Activated naive CD8-positive, alpha-beta T cell treated with anti-CD3 and anti-CD28 coated beads, Interleukin-2, amount 50 U/mL, for 24 hours (primary cell): ENCODE results near the gene SOX12.
A peak's percentile ranks its signal among the peaks of the same experiment; 100 is the strongest.

Experiments used
- ATAC-seq: fragments of 150-1000 bp; cut with Tn5 transposase; one replicate; pipeline ENCODE4 v1.10.0; 2021
- DNase-seq: peaks from one replicate; pipeline ENCODE4 v3.0.0; 2021
- H3K27ac Mint-ChIP-seq: one replicate; pipeline ENCODE4 v1.8.0; 2021; ENCODE audit warnings: mild to moderate bottlenecking, mixed read lengths
- H3K27me3 Mint-ChIP-seq: one replicate; pipeline ENCODE4 v1.8.0; 2021; ENCODE audit warnings: mixed read lengths
- H3K36me3 Mint-ChIP-seq: one replicate; pipeline ENCODE4 v1.8.0; 2021; ENCODE audit warnings: low read depth, mixed read lengths
- H3K4me1 Mint-ChIP-seq: one replicate; pipeline ENCODE4 v1.8.0; 2021; ENCODE audit warnings: mixed read lengths
- H3K4me3 Mint-ChIP-seq: one replicate; pipeline ENCODE4 v1.8.0; 2021; ENCODE audit warnings: mild to moderate bottlenecking, moderate library complexity, mixed read lengths
- H3K9me3 Mint-ChIP-seq: one replicate; pipeline ENCODE4 v1.8.0; 2021; ENCODE audit warnings: mixed read lengths

Gene SOX12

DNA sequence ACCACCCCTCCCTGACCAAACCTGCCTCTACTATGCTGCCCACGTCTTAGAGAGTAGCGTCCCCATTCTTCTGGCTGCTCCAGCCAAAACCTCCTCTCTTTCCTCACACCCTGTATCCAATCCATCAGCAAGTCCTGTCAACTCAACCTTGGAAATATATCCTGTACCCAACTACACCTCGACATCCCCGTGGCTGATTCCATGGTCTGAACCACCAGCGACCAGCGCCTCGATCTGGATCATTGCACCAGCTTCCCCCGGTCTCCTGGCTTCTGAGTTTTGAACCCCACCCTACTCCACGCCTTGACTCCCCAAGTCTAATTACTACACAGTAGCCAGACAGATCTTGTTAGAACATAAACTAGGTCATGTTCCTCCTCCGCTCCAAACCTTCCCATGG is 31.4 kb downstream of the SOX12 start:
- H3K9me3 Mint-ChIP-seq = no peaks in the 10 kb centered on the region
- H3K36me3 Mint-ChIP-seq = no peaks in the 10 kb centered on the region
- DNase-seq (no peak), ATAC-seq (no peak)
- H3K4me1 Mint-ChIP-seq = peaks cover 7% of the 10 kb centered on the region
- H3K4me3 Mint-ChIP-seq = no peak overlapping the region
- no peak overlapping the region for H3K27ac Mint-ChIP-seq
- peaks cover 3% of the 10 kb centered on the region for H3K27me3 Mint-ChIP-seq

DNA sequence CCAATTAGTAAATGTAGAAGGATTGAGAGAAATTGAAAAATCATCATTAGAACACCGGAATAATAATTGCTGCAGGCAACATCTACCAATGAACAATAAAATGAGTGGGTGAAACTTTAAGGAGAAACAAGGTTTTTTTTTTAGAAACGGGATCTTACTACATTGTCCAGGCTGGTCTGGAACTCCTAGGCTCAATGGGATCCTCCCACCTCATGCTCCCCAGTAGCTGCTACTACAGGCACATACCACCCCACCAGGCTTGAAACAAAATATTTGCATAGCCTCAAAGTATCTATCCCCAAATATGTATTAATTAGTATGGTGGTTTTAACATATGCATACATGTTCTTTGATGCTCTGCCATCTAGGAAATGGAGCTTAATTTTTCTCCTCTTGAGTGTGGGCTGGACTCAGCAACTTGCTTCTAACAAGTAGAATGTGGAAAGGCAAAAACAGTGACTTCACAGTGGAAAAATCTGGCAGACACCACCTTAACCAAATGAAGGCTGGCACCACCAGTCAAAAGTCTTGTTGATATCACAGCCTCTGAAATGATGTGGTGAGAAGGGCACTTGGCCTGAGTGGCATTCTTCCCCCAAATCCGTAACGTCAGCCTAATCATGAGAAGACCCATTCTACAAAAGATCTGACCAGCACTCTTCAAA is 33.7 kb downstream of the SOX12 start:
- no peaks in the 10 kb centered on the region for H3K36me3 Mint-ChIP-seq
- no peak overlapping the region for H3K27ac Mint-ChIP-seq
- H3K4me1 Mint-ChIP-seq = peaks cover 13% of the 10 kb centered on the region
- H3K9me3 Mint-ChIP-seq = no peaks in the 10 kb centered on the region
- peaks cover 3% of the 10 kb centered on the region for H3K27me3 Mint-ChIP-seq
- DNase-seq (no peak), ATAC-seq (no peak)
- H3K4me3 Mint-ChIP-seq = no peak overlapping the region

DNA sequence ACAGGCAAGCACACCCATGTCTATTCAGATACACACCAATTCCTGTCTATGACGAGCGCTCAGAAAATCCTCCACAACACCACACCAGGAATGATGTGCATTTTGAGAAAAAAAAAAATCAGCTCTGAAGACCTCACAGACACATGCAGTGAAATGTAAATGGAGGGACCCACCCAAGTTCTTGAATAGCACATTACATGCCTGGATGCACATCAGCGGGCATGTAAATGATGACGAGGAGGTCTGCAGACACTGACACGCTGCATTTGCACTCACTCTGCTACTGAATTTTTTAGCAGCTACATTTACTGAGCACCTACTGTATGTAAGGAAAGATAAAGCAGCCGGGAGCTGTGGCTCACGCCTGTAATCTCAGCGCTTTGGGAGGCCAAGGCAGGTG is 36.2 kb downstream of the SOX12 start:
- DNase-seq = no peak
- Mint-ChIP-seq H3K4me1 (peaks cover 28% of the 10 kb centered on the region), H3K9me3 (no peaks in the 10 kb centered on the region), H3K36me3 (no peaks in the 10 kb centered on the region), H3K27me3 (peaks cover 3% of the 10 kb centered on the region), H3K27ac (no peak overlapping the region), H3K4me3 (no peak overlapping the region)
- no peak for ATAC-seq

DNA sequence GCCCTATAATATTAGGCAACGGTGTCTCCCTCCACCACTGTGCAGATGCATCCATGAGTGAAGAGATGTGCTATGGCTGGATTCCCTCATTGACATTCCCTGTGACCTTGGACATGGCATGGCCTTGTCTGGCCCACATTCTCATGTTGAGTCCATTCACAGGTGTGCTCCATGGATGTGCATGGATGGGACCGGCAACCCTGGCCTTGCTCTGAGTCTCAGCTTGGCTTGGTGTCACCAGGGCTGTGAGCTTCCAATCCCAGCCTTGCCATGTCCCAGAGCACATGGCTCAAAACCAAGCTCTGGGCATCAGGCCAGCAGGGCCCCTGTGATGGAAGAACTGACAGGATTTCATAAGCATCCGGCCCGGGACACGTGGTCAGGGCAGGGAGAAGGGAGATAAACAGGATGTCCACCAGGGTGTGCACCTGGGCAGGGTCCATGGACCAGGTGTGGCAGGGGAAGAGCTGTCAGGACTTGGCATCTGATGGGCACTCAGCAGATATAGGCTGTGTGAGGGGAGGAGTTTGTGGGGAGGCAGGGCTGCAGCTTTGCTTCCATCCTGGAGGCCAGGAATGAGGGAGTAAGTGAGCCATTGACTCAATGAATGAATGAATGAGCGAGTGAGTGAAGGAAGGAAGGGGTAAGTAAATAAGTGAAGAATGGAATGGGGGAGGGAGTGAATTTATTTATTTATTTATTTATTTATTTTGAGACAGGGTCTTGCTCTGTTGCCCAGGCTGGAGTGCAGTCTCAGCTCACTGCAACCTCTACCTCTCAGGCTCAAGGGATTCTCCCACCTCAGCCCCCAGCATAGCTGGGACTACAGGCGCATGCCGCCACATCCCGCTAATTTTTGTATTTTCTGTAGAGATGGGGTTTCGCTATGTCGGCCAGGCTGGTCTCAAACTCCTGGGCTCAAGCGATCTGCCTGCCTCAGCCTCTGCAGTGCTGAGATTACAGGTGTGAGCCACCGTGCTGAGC is 37.2 kb downstream of the SOX12 start:
- Mint-ChIP-seq H3K4me3 (no peak overlapping the region), H3K36me3 (no peaks in the 10 kb centered on the region), H3K9me3 (no peaks in the 10 kb centered on the region), H3K27ac (peak overlapping the region; percentile 79), H3K4me1 (peaks cover 28% of the 10 kb centered on the region), H3K27me3 (peaks cover 6% of the 10 kb centered on the region)
- peak; percentile 73 for ATAC-seq
- peak; percentile 64 for DNase-seq

DNA sequence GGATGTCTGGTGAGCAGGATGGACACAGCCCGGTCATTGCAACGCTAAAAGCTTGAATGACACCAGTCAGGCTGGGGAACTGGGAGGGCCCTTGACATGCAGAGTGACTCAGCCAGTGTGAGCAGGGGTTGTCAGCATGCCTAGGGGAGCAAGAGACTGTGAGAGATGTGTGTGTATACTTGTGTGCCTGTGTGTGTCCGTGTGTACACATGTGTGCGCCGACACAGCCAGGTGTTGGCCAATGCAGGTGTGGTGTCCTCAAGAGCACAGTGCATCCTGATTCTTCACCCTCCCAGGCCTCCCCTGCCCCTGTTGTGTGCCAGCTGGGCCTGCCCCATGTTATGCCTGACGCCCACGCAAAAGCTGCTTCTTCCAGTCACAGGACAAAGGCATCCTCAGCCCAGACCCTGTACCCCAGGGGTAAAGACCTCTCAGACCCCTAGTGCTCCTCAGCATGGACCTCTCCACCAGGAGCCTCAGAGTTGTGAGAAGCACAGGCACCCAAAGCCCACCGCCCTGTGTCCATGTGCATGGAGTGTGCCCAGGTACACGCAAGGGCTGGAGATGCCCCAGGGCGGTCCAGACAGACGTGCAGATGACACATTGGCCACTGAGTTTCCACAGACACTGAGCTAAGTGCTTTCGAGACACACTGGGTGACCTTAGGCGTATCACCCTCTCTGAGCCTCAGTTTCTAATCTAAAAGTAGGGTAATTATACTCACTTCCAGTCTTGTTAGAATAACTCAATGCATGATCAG is 38.1 kb downstream of the SOX12 start:
- Mint-ChIP-seq H3K27ac (no peak overlapping the region), H3K4me1 (peaks cover 28% of the 10 kb centered on the region), H3K9me3 (no peaks in the 10 kb centered on the region), H3K27me3 (peaks cover 6% of the 10 kb centered on the region), H3K36me3 (no peaks in the 10 kb centered on the region), H3K4me3 (no peak overlapping the region)
- ATAC-seq (peak; percentile 27), DNase-seq (no peak)

DNA sequence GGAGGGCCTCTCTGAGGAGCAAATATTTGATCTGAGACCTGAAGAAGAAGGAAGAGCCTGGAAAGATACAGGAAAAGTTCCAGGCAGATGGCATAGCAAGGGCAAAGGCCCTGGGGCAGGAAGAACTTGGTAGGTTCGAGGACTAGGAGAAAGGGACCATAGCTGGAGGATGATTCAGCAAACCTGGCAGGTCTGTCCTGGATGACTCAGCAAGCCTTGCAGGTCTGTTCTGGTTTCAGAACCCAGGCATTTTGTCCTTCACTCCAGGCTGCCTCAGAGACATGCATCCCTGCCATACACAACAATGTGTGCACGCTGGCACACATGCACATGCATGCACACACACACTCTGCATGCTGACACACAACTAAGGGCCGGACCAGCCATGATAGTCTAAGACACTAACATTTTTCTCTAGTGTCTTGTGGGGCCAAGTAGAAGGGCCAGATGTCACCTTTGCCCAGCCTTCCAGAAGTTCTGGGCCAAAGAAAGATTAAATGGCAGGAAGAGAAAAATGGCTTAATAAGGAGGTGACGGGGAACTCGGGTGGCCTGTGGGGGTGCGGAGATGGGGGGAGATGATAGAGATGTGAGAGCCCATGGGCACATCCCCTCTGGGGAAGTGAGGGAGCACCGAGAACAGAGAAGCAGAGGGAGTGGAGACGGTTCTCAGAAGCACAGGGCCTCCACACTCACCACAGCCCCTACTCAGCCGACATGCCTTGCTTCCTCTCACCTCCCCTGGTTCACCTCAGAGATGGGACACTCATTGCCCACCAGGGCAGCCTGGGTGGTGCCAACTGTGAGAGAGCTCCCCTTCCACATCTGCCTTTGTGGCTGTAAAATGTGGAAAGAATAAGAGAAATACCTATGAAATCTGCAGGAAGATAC is 39.8 kb downstream of the SOX12 start:
- DNase-seq = no peak
- no peak for ATAC-seq
- no peaks in the 10 kb centered on the region for H3K36me3 Mint-ChIP-seq
- peaks cover 6% of the 10 kb centered on the region for H3K27me3 Mint-ChIP-seq
- no peaks in the 10 kb centered on the region for H3K9me3 Mint-ChIP-seq
- peaks cover 30% of the 10 kb centered on the region for H3K4me1 Mint-ChIP-seq
- H3K4me3 Mint-ChIP-seq = no peak overlapping the region
- no peak overlapping the region for H3K27ac Mint-ChIP-seq

DNA sequence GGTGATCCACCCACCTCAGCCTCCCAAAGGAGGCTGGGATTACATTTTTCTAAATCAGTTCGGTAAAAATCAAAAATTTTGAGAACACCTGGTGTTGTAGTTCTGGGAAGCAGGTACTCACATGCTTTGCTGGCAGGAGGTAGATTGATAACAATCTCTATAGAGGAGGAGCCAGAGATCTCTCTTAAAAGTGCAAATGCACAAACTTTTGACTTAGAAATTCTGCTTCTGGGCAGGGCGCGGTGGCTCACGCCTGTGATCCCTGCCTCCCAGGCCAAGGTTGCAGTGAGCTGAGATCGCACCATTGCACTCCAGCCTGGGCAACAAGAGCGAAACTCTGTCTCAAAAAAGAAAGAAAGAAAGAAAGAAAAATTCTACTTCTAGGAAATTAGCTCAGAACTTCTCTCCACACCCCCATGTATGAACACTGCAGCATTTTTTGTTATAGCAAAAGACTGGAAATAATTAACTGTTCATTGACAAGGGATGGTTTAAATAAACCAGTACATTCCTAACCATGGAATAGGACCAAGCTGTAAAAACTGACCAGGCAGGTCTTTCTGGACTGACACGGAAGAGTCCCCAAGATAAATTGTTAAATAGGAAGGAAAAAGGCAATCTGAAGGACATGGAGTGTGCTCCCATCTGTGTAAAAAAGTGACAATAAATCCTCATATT is 40.8 kb downstream of the SOX12 start:
- Mint-ChIP-seq H3K27ac (no peak overlapping the region), H3K4me3 (no peak overlapping the region), H3K36me3 (no peaks in the 10 kb centered on the region), H3K9me3 (no peaks in the 10 kb centered on the region), H3K4me1 (peaks cover 32% of the 10 kb centered on the region), H3K27me3 (peaks cover 6% of the 10 kb centered on the region)
- ATAC-seq (no peak), DNase-seq (no peak)

DNA sequence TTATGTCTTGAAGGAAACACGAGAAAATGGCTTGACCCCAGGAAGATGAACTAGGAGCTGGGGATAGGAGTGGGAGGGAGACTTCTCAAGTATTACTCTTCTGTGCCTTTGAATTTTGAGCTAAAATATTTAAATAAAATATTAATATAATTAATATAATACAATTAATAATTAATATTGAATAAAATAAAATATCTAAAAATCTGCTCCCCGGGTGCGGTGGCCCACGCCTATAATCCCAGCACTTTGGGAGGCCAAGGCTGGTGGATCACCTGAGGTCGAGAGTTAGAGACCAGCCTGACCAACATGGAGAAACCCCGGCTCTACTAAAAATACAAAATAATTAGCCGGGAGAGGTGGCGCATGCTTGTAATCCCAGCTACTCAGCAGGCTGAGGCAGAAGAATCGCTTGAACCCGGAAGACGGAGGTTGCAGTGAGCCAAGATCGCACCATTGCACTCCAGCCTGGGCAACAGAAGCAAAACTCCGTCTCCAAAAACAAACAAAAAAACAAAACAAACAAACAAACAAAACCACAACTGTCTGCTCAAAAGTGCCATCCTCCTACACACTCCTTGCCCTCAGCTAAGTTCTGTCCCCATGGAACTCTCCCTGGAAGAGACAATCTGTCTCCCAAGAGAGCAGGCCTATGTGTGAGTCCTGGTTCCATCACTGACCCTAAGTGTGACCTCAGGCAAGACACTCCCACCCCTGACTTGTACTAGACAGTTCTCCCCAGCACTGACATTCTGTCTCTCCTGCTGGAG is 41.5 kb downstream of the SOX12 start:
- H3K36me3 Mint-ChIP-seq = no peaks in the 10 kb centered on the region
- H3K4me1 Mint-ChIP-seq = peaks cover 33% of the 10 kb centered on the region
- no peak overlapping the region for H3K4me3 Mint-ChIP-seq
- ATAC-seq (no peak), DNase-seq (no peak)
- H3K27ac Mint-ChIP-seq = no peak overlapping the region
- no peaks in the 10 kb centered on the region for H3K9me3 Mint-ChIP-seq
- H3K27me3 Mint-ChIP-seq = peaks cover 6% of the 10 kb centered on the region

DNA sequence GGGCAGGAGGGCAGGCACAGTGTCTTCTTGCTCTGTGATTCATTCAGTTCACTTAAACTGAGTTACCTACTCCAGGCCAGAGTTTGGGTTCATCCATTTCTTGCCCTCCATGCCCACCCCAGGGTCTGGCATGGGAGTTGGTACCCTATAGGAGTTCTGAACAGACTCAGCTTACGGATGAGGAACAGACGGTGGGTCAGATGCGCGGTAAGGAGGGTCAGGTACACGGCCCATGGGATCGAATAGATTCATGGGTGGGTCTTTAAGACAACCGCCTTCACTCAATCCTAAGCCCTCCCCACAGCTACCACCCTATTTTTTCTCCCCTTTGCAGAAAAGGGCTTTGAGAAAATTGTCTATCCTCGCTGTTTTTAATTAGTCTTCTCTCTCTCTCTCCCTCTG is 42.1 kb downstream of the SOX12 start:
- DNase-seq (no peak), ATAC-seq (no peak)
- H3K27me3 Mint-ChIP-seq = peaks cover 6% of the 10 kb centered on the region
- H3K4me1 Mint-ChIP-seq = peaks cover 35% of the 10 kb centered on the region
- H3K36me3 Mint-ChIP-seq = no peaks in the 10 kb centered on the region
- no peak overlapping the region for H3K27ac Mint-ChIP-seq
- no peak overlapping the region for H3K4me3 Mint-ChIP-seq
- H3K9me3 Mint-ChIP-seq = no peaks in the 10 kb centered on the region

DNA sequence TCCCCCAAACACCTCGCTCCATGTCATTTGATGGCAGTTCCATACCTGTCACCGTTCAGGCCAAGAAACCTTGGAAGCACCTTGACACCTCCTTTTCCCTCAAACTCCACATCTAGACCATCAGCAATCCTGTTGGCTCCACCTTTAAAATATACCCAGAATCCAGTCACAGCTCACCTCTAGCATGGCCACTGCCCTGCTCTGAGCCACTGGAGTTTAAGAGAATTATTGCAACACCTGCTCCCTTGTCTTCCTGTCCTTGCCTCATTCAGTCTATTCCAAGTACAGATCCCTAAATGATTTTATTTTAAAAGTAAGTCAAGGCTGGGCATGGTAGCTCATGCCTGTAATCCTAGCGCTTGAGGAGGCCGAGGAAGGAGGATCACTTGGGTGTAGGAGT is 43.6 kb downstream of the SOX12 start:
- DNase-seq (no peak), ATAC-seq (no peak)
- no peaks in the 10 kb centered on the region for H3K9me3 Mint-ChIP-seq
- H3K36me3 Mint-ChIP-seq = no peaks in the 10 kb centered on the region
- H3K27me3 Mint-ChIP-seq = peaks cover 6% of the 10 kb centered on the region
- peaks cover 44% of the 10 kb centered on the region for H3K4me1 Mint-ChIP-seq
- no peak overlapping the region for H3K4me3 Mint-ChIP-seq
- H3K27ac Mint-ChIP-seq = no peak overlapping the region

DNA sequence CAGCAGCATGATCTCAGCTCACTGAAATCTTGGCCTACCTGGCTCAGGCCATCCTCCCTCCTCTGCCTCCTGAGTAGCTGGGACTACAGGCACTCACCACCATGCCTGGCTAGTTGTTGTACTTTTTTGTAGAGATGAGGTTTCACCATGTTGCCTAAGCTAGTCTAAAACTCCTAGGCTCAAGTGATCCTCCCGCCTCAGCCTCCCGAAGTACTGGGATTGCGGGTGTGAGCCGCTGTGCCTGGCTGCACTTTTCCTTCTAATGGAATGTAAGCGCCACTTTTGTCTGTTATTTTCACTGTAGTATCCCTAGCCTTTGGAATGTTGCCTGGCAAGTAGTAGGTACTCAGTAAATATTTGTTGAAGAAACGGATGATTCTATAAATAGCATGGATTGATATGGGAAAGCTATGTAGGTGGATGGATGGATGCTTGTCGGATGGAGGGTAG is 44.8 kb downstream of the SOX12 start:
- Mint-ChIP-seq H3K4me3 (no peak overlapping the region), H3K36me3 (no peaks in the 10 kb centered on the region), H3K9me3 (no peaks in the 10 kb centered on the region), H3K4me1 (peaks cover 39% of the 10 kb centered on the region), H3K27ac (no peak overlapping the region), H3K27me3 (peaks cover 6% of the 10 kb centered on the region)
- DNase-seq = no peak
- ATAC-seq = no peak

DNA sequence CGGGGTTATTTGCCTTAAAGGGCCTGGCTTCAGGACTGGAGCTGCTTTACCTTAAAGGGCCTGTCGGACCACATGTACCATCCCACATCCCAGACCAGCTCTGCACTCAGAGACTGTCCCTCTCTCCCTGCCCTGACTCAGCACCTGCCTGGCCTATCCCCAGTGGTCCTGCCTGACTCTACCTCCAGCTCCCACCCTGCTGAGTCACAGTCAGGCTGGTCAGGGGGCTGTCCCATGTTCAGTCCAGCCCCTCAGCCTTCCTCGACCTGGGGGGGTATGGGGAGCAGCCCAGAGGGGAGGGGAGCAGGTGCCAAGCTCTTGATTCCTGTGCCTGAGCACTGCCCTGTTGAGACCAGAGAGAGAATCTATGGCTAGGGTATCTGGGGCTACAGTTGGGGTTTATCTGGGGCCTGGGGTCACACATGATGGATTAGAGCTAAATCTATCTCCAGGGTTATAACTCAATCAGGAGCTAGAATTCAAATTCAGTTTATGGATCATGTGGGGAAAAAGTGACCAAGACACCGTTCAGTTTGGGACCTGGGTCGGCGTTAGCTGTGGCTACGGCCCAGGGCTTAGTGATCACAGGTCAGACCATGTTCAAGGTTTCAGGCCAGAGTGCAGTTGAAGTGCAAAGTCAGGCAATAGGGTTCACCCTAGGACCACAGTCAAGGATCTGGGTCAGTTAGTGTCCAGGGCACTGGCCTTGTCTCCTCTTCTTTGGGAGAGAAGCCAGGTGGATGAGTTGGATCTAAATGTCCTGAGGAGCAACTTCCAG is 45.8 kb downstream of the SOX12 start:
- Mint-ChIP-seq H3K9me3 (no peaks in the 10 kb centered on the region), H3K4me1 (peaks cover 30% of the 10 kb centered on the region), H3K36me3 (no peaks in the 10 kb centered on the region), H3K4me3 (no peak overlapping the region), H3K27me3 (peaks cover 6% of the 10 kb centered on the region), H3K27ac (no peak overlapping the region)
- ATAC-seq (no peak), DNase-seq (no peak)
